ENCODE measurements around the gene STARD9. TPM values are rescaled to one million over a fixed set of nuclear protein-coding genes. Genes with fewer than 3 reads are reported as not detected.

Gene STARD9
- total and polyA plus RNA-seq, 10 of the 15 experiments (the other 5 are each of a cell fraction or from before 2014, with no cell fraction given): 0.58 to 11.5 (median 6.1) TPM

- ATAC-seq: peak; percentile 47
- no peaks in the 10 kb centered on the region; a peak in 2 of 4 replicates for H3K36me3 ChIP-seq (ENCODE audit: control insufficient read depth in 2 of 2, insufficient read depth in 2 of 2, low read length in 1 of 2)
- ChIA-PET POLR2A (interaction anchor here (0.5 to 1.3 kb wide), 5 partner anchors 13 to 133 kb away, joined by 3 to 4 read pairs (median 4); partner anchors contain the start of gene STARD9), RAD21 (ENCODE audit: unreplicated experiment) (interaction anchor here (0.8 to 1.5 kb wide), 2 partner anchors 23 to 25 kb away, joined by 3 to 5 read pairs; no protein-coding TSS in a partner anchor), SMC1A (ENCODE audit: uncharacterized antibody, unreplicated experiment) (interaction anchor here (0.6 to 2.0 kb wide), 9 partner anchors 8 to 55 kb away, joined by 3 to 6 read pairs (median 4); no protein-coding TSS in a partner anchor), CTCF (interaction anchor here (0.6 to 1.8 kb wide), 2 partner anchors 10 to 26 kb away, joined by 3 read pairs; no protein-coding TSS in a partner anchor)
- in situ Hi-C loops (cut with MboI) (no loop called here), intact Hi-C loops (cut with micrococcal nuclease; ENCODE audit: unreplicated experiment) (no loop called here)
- peaks cover 4% of the 10 kb centered on the region; the same call in 2 of the 3 replicates for H3K9me3 ChIP-seq (replicated peaks; ENCODE audit: control insufficient read depth, insufficient read depth, low read length)
- H3K27ac ChIP-seq (ENCODE audit: control insufficient read depth, insufficient read depth): peak overlapping the region; percentile 31; the same call in 1 of the 2 replicates
- H2AFZ ChIP-seq (ENCODE audit: control insufficient read depth, low read depth, low read length): peak overlapping the region; percentile 47
- no TSS peak for BruUV-seq (replicated peaks)
- DNase-seq (ENCODE audit: low read depth, low spot score): no peak
- no peaks in the 10 kb centered on the region for H4K20me1 ChIP-seq (ENCODE audit: control insufficient read depth, insufficient read depth)
- peak overlapping the region; percentile 14; the same call in 1 of the 2 replicates for H3K4me3 ChIP-seq
- H3K4me2 ChIP-seq (ENCODE audit: control insufficient read depth, insufficient read depth): no peak overlapping the region
- peaks cover 7% of the 10 kb centered on the region for H3K4me1 ChIP-seq (ENCODE audit: control insufficient read depth, insufficient read depth, low read length)
- WGBS (ENCODE audit: insufficient coverage, insufficient replicate concordance, low lambda C conversion rate, missing lambda C conversion rate): 90% methylated on average over 1 of the region's 1 CpG
- FAIRE-seq: peak; percentile 38
- no peaks in the 10 kb centered on the region for H3K27me3 ChIP-seq (replicated peaks in 1 of 2; ENCODE audit: control insufficient read depth in 2 of 2, insufficient read depth in 2 of 2, low read length in 1 of 2)
- H3K79me2 ChIP-seq (ENCODE audit: control insufficient read depth, insufficient read depth, low read length): no peaks in the 10 kb centered on the region
- TF ChIP-seq NR2F1 (conservative IDR thresholded peaks at IDR 0.05) (peak; percentile 69), CBX5 (IDR thresholded peaks at IDR 0.05; ENCODE audit: low read depth) (0 out of 2 replicates have a peak, but pooled peaks have one; percentile 49), ATF7 (IDR thresholded peaks at IDR 0.05; ENCODE audit: low read depth) (0 out of 2 replicates have a peak, but pooled peaks have one; percentile 21), SMARCA5 (IDR thresholded peaks at IDR 0.05) (no peak), ZNF274 (IDR thresholded peaks at IDR 0.05; ENCODE audit: insufficient read depth, insufficient read length) (no peak), RAD51 (IDR thresholded peaks at IDR 0.05) (no peak), YY1 (IDR thresholded peaks at IDR 0.05; ENCODE audit: low read depth, low read length) (no peak), WRNIP1 (IDR thresholded peaks at IDR 0.05; ENCODE audit: borderline replicate concordance, low read depth, low read length) (no peak), TAF1 (IDR thresholded peaks at IDR 0.05; ENCODE audit: borderline replicate concordance, low read depth, low read length) (no peak), CEBPB (IDR thresholded peaks at IDR 0.05; ENCODE audit: borderline replicate concordance in 1 of 2, low read depth in 2 of 2, low read length in 2 of 2) (no peak), RCOR1 (conservative IDR thresholded peaks at IDR 0.05; ENCODE audit: low read depth, low read length) (no peak), JUNB (IDR thresholded peaks at IDR 0.05) (no peak), YBX1 (IDR thresholded peaks at IDR 0.05) (0 out of 2 replicates have a peak, but pooled peaks have one; percentile 59), TCF7 (IDR thresholded peaks at IDR 0.05; ENCODE audit: borderline replicate concordance) (no peak), NBN (IDR thresholded peaks at IDR 0.05) (peak; percentile 52; the same call in 1 of the 2 replicates), HDGF (IDR thresholded peaks at IDR 0.05) (peak; percentile 54; the same call in 1 of the 2 replicates), GATAD2B (conservative IDR thresholded peaks at IDR 0.05; ENCODE audit: low read depth) (no peak)
- TF ChIP-seq, protein P1, sequence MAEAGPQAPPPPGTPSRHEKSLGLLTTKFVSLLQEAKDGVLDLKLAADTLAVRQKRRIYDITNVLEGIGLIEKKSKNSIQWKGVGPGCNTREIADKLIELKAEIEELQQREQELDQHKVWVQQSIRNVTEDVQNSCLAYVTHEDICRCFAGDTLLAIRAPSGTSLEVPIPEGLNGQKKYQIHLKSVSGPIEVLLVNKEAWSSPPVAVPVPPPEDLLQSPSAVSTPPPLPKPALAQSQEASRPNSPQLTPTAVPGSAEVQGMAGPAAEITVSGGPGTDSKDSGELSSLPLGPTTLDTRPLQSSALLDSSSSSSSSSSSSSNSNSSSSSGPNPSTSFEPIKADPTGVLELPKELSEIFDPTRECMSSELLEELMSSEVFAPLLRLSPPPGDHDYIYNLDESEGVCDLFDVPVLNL (IDR thresholded peaks at IDR 0.05; ENCODE audit: low read depth, low read length): no peak
- TF ChIP-seq, protein P2, sequence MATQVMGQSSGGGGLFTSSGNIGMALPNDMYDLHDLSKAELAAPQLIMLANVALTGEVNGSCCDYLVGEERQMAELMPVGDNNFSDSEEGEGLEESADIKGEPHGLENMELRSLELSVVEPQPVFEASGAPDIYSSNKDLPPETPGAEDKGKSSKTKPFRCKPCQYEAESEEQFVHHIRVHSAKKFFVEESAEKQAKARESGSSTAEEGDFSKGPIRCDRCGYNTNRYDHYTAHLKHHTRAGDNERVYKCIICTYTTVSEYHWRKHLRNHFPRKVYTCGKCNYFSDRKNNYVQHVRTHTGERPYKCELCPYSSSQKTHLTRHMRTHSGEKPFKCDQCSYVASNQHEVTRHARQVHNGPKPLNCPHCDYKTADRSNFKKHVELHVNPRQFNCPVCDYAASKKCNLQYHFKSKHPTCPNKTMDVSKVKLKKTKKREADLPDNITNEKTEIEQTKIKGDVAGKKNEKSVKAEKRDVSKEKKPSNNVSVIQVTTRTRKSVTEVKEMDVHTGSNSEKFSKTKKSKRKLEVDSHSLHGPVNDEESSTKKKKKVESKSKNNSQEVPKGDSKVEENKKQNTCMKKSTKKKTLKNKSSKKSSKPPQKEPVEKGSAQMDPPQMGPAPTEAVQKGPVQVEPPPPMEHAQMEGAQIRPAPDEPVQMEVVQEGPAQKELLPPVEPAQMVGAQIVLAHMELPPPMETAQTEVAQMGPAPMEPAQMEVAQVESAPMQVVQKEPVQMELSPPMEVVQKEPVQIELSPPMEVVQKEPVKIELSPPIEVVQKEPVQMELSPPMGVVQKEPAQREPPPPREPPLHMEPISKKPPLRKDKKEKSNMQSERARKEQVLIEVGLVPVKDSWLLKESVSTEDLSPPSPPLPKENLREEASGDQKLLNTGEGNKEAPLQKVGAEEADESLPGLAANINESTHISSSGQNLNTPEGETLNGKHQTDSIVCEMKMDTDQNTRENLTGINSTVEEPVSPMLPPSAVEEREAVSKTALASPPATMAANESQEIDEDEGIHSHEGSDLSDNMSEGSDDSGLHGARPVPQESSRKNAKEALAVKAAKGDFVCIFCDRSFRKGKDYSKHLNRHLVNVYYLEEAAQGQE (IDR thresholded peaks at IDR 0.05; ENCODE audit: low read depth, low read length): no peak
- TF ChIP-seq, protein P3, sequence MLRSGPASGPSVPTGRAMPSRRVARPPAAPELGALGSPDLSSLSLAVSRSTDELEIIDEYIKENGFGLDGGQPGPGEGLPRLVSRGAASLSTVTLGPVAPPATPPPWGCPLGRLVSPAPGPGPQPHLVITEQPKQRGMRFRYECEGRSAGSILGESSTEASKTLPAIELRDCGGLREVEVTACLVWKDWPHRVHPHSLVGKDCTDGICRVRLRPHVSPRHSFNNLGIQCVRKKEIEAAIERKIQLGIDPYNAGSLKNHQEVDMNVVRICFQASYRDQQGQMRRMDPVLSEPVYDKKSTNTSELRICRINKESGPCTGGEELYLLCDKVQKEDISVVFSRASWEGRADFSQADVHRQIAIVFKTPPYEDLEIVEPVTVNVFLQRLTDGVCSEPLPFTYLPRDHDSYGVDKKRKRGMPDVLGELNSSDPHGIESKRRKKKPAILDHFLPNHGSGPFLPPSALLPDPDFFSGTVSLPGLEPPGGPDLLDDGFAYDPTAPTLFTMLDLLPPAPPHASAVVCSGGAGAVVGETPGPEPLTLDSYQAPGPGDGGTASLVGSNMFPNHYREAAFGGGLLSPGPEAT (IDR thresholded peaks at IDR 0.05; ENCODE audit: low read depth): 0 out of 2 replicates have a peak, but pooled peaks have one; percentile 37
- no peak overlapping the region for H3K9ac ChIP-seq (ENCODE audit: control insufficient read depth, insufficient read depth, low read length)
These were observed 56.8 kb downstream of the STARD9 start for GRCh38 chr15:42632105-42632675.

Data from GM12878 (cell line).